Gastroesophageal sphincter (tissue), 4 donors: Measurements from ENCODE around the gene AKAP13. TPM values are rescaled to one million over a fixed set of nuclear protein-coding genes. Genes with fewer than 3 reads are reported as not detected.

Experiments used
- ATAC-seq: fragments of 150-250 bp; one replicate; pipeline ENCODE4 v1.9.1; 2016; ENCODE audit warnings: mild to moderate bottlenecking, moderate library complexity
- H3K27ac ChIP-seq, 4 donors: fragments of 200-600 bp; sonication (generic) in 3 of 4; 1 replicate in 3 of 4; 2 replicates in 1 of 4; pipeline ENCODE4 v1.5.1; 2016 to 2019
- H3K27me3 ChIP-seq: fragments of 200-600 bp; sonication (generic); one replicate; pipeline ENCODE4 v1.5.1; 2019
- H3K36me3 ChIP-seq, 2 donors: fragments of 200-600 bp; sonication (generic); one replicate each; pipeline ENCODE4 v1.5.1; 2019; ENCODE audit warnings: control low read depth in 1 of 2
- H3K4me1 ChIP-seq, 3 donors: fragments of 200-600 bp; sonication (generic); 1 replicate in 2 of 3; 2 replicates in 1 of 3; pipeline ENCODE4 v1.5.1; 2016 to 2019; ENCODE audit warnings: control low read depth in 2 of 3
- H3K4me3 ChIP-seq, 2 donors: fragments of 200-600 bp; sonication (generic); one replicate each; pipeline ENCODE4 v1.5.1; 2019; ENCODE audit warnings: mild to moderate bottlenecking in 1 of 2, moderate library complexity in 1 of 2
- H3K9me3 ChIP-seq, 3 donors: fragments of 200-600 bp; sonication (generic); one replicate each; pipeline ENCODE4 v1.5.1; 2017 to 2019; ENCODE audit warnings: control low read depth in 2 of 3
- EP300 ChIP-seq: sonication (generic); formaldehyde crosslinking; IDR thresholded peaks from one replicate; pipeline ENCODE4 v1.6.1; 2017; ENCODE audit warnings: antibody characterized with exemption, mild to moderate bottlenecking
- POLR2A ChIP-seq, 2 donors: fragments of 450-650 bp; IDR thresholded peaks; one replicate each; pipeline ENCODE4 v1.6.1; 2017; ENCODE audit warnings: antibody characterized with exemption in 2 of 2, mild to moderate bottlenecking in 2 of 2, moderate library complexity in 1 of 2
- POLR2AphosphoS5 ChIP-seq: sonication (generic); formaldehyde crosslinking; IDR thresholded peaks from one replicate; pipeline ENCODE4 v1.6.1; 2017; ENCODE audit warnings: antibody characterized with exemption
- WGBS, 2 donors: methylation state at CpG; one replicate each; pipeline ENCODE4 v1.1.5; 2018; ENCODE audit warnings: low coverage in 1 of 2; 5-methylcytosine and 5-hydroxymethylcytosine counted together
- total RNA-seq, 4 donors: library from RNA; depleted of rRNA; stranded (reverse); fragments of >200 nt; gene quantifications; one replicate each; pipeline ENCODE4 v1.1.0, GENCODE V29; 2016
- TF ChIP-seq, protein P1 (sequence below), 4 experiments: fragments of 200-600 bp in 2 of 4; fragments of 450-650 bp in 2 of 4; sonication (generic) in 1 of 4; IDR thresholded peaks; one replicate each; pipeline ENCODE4 v1.5.1; 2017 to 2019; ENCODE audit warnings: antibody characterized with exemption in 4 of 4, mild to moderate bottlenecking in 2 of 4, moderate library complexity in 2 of 4

Gene AKAP13
- total RNA-seq, 4 donors from 2014 or later: 196 to 252 (median 215) TPM

- no peak for TF ChIP-seq POLR2AphosphoS5
- TF ChIP-seq, protein P1, sequence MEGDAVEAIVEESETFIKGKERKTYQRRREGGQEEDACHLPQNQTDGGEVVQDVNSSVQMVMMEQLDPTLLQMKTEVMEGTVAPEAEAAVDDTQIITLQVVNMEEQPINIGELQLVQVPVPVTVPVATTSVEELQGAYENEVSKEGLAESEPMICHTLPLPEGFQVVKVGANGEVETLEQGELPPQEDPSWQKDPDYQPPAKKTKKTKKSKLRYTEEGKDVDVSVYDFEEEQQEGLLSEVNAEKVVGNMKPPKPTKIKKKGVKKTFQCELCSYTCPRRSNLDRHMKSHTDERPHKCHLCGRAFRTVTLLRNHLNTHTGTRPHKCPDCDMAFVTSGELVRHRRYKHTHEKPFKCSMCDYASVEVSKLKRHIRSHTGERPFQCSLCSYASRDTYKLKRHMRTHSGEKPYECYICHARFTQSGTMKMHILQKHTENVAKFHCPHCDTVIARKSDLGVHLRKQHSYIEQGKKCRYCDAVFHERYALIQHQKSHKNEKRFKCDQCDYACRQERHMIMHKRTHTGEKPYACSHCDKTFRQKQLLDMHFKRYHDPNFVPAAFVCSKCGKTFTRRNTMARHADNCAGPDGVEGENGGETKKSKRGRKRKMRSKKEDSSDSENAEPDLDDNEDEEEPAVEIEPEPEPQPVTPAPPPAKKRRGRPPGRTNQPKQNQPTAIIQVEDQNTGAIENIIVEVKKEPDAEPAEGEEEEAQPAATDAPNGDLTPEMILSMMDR (IDR thresholded peaks at IDR 0.05): no peak
- Histone ChIP-seq H3K27me3 (no peaks in the 10 kb centered on the region), H3K27ac (peak overlapping the region in 1 of 4 donors; percentile 64), H3K4me1 (peaks cover 3 to 54% (median 24%) of the 10 kb centered on the region in 3 donors), H3K9me3 (no peaks in the 10 kb centered on the region), H3K4me3 (no peak overlapping the region), H3K36me3 (peaks cover 5 to 93% of the 10 kb centered on the region in 2 donors)
- ATAC-seq: no peak
- WGBS, 2 donors: 78 to 82% methylated on average over 3 to 4 of the region's 10 CpGs
Measured at GRCh38 chr15:85744579-85744978, 364.2 kb downstream of the AKAP13 start.

DNA sequence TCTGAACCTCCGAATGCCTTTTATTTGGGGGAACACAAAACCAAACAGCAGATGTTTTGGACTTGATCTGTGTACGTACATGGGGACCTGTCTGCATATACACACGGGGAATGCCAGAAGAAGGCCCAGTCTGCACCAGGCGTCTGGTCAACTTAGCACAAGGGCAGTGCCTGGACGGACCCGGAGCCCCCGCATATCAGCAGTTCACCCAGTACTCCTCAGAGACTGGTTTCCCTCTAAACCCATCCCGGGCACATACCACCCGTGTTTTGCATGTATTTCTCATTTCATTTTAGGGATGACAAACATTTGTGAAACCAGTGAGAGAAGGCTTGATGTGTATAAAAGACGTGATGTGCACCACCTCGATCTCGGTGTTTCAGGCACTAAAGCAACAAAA lies 364.6 kb downstream of the AKAP13 start:
- Histone ChIP-seq H3K4me3 (no peak overlapping the region), H3K27me3 (no peaks in the 10 kb centered on the region), H3K27ac (no peak overlapping the region), H3K9me3 (no peaks in the 10 kb centered on the region), H3K36me3 (peaks cover 5 to 89% of the 10 kb centered on the region in 2 donors), H3K4me1 (peaks cover 3 to 58% (median 24%) of the 10 kb centered on the region in 3 donors)
- no peak for ATAC-seq
- WGBS, 2 donors: 46 to 88% methylated on average over 2 to 6 of the region's 12 CpGs
- TF ChIP-seq POLR2A (IDR thresholded peaks at IDR 0.05) (no peak), EP300 (no peak), POLR2AphosphoS5 (no peak)
- TF ChIP-seq, protein P1 (IDR thresholded peaks at IDR 0.05): no peak

- TF ChIP-seq POLR2A (IDR thresholded peaks at IDR 0.05): no peak
- TF ChIP-seq EP300: no peak
- TF ChIP-seq, protein P1 (IDR thresholded peaks at IDR 0.05): no peak
- TF ChIP-seq POLR2AphosphoS5: no peak
- no peak for ATAC-seq
- WGBS, 2 donors: 65 to 69% methylated on average over 5 to 13 of the region's 14 CpGs
- Histone ChIP-seq H3K9me3 (no peaks in the 10 kb centered on the region), H3K4me1 (peaks cover 3 to 64% (median 28%) of the 10 kb centered on the region in 3 donors), H3K27ac (no peak overlapping the region), H3K27me3 (no peaks in the 10 kb centered on the region), H3K36me3 (peaks cover 5 to 83% of the 10 kb centered on the region in 2 donors), H3K4me3 (no peak overlapping the region)
Measured at GRCh38 chr15:85745525-85746150, 365.2 kb downstream of the AKAP13 start.

DNA sequence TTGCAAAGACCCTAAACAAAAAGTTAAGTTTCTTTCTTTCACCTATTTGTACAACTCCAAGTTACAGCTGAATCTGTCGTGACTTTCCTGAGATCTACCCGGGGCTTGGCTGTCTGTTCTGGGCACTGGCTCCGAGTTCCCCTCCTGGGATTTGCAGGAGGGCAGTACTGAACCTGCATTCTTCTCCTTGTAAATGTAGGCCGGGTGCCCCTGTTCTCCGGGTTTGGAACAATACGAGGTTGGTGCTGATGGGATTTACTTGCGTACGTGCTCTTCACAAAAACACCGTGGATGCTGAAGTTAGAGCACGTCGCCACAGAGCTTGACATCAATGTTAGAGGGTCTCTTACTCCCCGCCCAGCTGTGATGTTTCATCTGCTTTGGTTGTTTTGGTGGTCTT lies 366.2 kb downstream of the AKAP13 start:
- Histone ChIP-seq H3K36me3 (peaks cover 5 to 73% of the 10 kb centered on the region in 2 donors), H3K27ac (no peak overlapping the region), H3K27me3 (no peaks in the 10 kb centered on the region), H3K4me3 (no peak overlapping the region), H3K4me1 (peaks cover 3 to 65% (median 36%) of the 10 kb centered on the region in 3 donors), H3K9me3 (no peaks in the 10 kb centered on the region)
- 77 to 80% methylated on average over 10 to 11 of the region's 12 CpGs for WGBS, 2 donors
- ATAC-seq: no peak
- TF ChIP-seq, protein P1 (IDR thresholded peaks at IDR 0.05): no peak
- TF ChIP-seq EP300 (no peak), POLR2A (IDR thresholded peaks at IDR 0.05) (no peak), POLR2AphosphoS5 (no peak)

- no peak overlapping the region for H3K4me3 ChIP-seq
- 11% methylated on average over 2 of the region's 9 CpGs; no CpG with 5 or more reads in 1 of the 2 donors for WGBS, 2 donors
- H3K4me1 ChIP-seq: peaks cover 0 to 65% (median 40%) of the 10 kb centered on the region in 3 donors
- peaks cover 5 to 57% of the 10 kb centered on the region in 2 donors for H3K36me3 ChIP-seq
- H3K27ac ChIP-seq: peak overlapping the region in 3 of 4 donors; percentile 79 to 88 (median 80)
- H3K27me3 ChIP-seq: no peaks in the 10 kb centered on the region
- no peaks in the 10 kb centered on the region for H3K9me3 ChIP-seq
- no peak for ATAC-seq
- no peak for TF ChIP-seq POLR2A (IDR thresholded peaks at IDR 0.05)
- TF ChIP-seq, protein P1 (IDR thresholded peaks at IDR 0.05): no peak
- TF ChIP-seq POLR2AphosphoS5: no peak
- no peak for TF ChIP-seq EP300
Measured at GRCh38 chr15:85748176-85748575, 367.8 kb downstream of the AKAP13 start.
